Natural killer cell (primary cell): ENCODE data around the gene ADORA2A. TPM values are rescaled to one million over a fixed set of nuclear protein-coding genes. Genes with fewer than 3 reads are reported as not detected.

Experiments
- ATAC-seq, 3 donors: fragments of 150-1000 bp in 2 of 3; fragments of 200-7000 bp in 1 of 3; cut with Tn5 transposase; 1 replicate in 1 of 3; 2 replicates in 2 of 3; pipeline ENCODE4 v1.10.0; 2021; ENCODE audit warnings: mild to moderate bottlenecking in 2 of 3, moderate library complexity in 2 of 3
- DNase-seq, 2 donors: peaks; one replicate each; pipeline versions ENCODE4 v3.0.0 to v3.0.0-alpha.2; 2013 to 2021; ENCODE audit warnings: mixed read lengths in 1 of 2
- H3K27ac ChIP-seq: one replicate; pipeline ENCODE4 v1.5.1; 2013; ENCODE audit warnings: mild to moderate bottlenecking, low read length
- H3K27me3 ChIP-seq: one replicate; pipeline ENCODE4 v1.6.1; 2013; ENCODE audit warnings: low read length; ENCODE audit not compliant: control insufficient read depth, insufficient read depth
- H3K36me3 ChIP-seq: one replicate; pipeline ENCODE4 v1.6.1; 2013; ENCODE audit warnings: low read length; ENCODE audit not compliant: control insufficient read depth, insufficient read depth
- H3K4me1 ChIP-seq: one replicate; pipeline ENCODE4 v1.6.1; 2013; ENCODE audit warnings: low read length; ENCODE audit not compliant: control insufficient read depth, insufficient read depth
- H3K4me3 ChIP-seq: one replicate; pipeline ENCODE4 v1.5.1; 2013; ENCODE audit warnings: low read length
- H3K9me3 ChIP-seq: one replicate; pipeline ENCODE4 v1.6.1; 2013; ENCODE audit warnings: low read length; ENCODE audit not compliant: control insufficient read depth, insufficient read depth
- H3K27ac Mint-ChIP-seq, 2 donors: one replicate each; pipeline ENCODE4 v1.8.0; 2022; ENCODE audit warnings: mild to moderate bottlenecking in 2 of 2, mixed read lengths in 2 of 2, moderate library complexity in 1 of 2
- H3K27me3 Mint-ChIP-seq, 2 donors: one replicate each; pipeline ENCODE4 v1.8.0; 2022; ENCODE audit warnings: low read depth in 2 of 2, mixed read lengths in 2 of 2
- H3K36me3 Mint-ChIP-seq: one replicate; pipeline ENCODE4 v1.8.0; 2022; ENCODE audit warnings: mixed read lengths
- H3K4me1 Mint-ChIP-seq, 2 donors: one replicate each; pipeline ENCODE4 v1.8.0; 2022; ENCODE audit warnings: mixed read lengths in 2 of 2
- H3K4me3 Mint-ChIP-seq: one replicate; pipeline ENCODE4 v1.8.0; 2022; ENCODE audit warnings: mild to moderate bottlenecking, moderate library complexity, mixed read lengths
- H3K9me3 Mint-ChIP-seq, 2 donors: one replicate each; pipeline ENCODE4 v1.8.0; 2022; ENCODE audit warnings: mixed read lengths in 2 of 2
- WGBS: methylation state at CpG from one replicate; pipeline ENCODE4 v1.1.7; 2013; ENCODE audit warnings: missing lambda C conversion rate; ENCODE audit not compliant: insufficient coverage; 5-methylcytosine and 5-hydroxymethylcytosine counted together
- intact Hi-C: fragments of 100-400 bp; cut with micrococcal nuclease; formaldehyde crosslinking; loops from one replicate; pipeline ENCODE4 v1.14.2; 2022
- total RNA-seq, 4 donors: library from RNA; stranded (reverse); fragments of 120-200 nt in 1 of 4; gene quantifications; one replicate each; pipeline versions ENCODE4 v1.2.3 to v1.2.4, GENCODE V29; 2013 to 2022
- TF ChIP-seq, protein P1 (sequence below): fragments of 200-600 bp; IDR thresholded peaks from one replicate; pipeline ENCODE4 v1.8.0; 2022; ENCODE audit warnings: antibody characterized with exemption

ADORA2A gene
- total RNA-seq, 3 donors from 2014 or later (not counting 1 experiment from before 2014, with no cell fraction given) = 11.0 to 15.0 (median 11.7) TPM

DNA sequence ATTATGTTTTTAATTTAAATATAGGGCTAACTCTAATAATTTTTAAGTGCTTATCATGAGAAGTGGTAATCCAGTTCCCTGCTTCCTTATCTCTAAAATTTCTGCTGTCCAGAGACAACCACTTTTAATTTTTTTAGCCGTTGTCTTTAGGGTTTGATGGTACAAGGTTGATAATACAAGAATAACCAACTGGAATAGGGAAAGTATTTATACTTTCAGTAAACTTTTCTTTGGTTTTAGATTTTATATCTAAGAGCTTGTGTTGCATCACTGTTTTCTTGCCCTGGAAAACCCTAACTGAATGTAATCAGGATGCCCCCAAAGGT, 46.5 kb upstream of the ADORA2A start:
- DNase-seq (no peak), ATAC-seq (no peak)
- Histone ChIP-seq H3K9me3 (no peaks in the 10 kb centered on the region), H3K4me1 (peaks cover 3% of the 10 kb centered on the region), H3K4me3 (no peak overlapping the region), H3K27ac (no peak overlapping the region), H3K36me3 (peaks cover 13% of the 10 kb centered on the region), H3K27me3 (no peaks in the 10 kb centered on the region)
- H3K9me3 Mint-ChIP-seq = no peaks in the 10 kb centered on the region
- H3K4me1 Mint-ChIP-seq = peaks cover 0 to 5% of the 10 kb centered on the region in 2 donors
- TF ChIP-seq, protein P1, sequence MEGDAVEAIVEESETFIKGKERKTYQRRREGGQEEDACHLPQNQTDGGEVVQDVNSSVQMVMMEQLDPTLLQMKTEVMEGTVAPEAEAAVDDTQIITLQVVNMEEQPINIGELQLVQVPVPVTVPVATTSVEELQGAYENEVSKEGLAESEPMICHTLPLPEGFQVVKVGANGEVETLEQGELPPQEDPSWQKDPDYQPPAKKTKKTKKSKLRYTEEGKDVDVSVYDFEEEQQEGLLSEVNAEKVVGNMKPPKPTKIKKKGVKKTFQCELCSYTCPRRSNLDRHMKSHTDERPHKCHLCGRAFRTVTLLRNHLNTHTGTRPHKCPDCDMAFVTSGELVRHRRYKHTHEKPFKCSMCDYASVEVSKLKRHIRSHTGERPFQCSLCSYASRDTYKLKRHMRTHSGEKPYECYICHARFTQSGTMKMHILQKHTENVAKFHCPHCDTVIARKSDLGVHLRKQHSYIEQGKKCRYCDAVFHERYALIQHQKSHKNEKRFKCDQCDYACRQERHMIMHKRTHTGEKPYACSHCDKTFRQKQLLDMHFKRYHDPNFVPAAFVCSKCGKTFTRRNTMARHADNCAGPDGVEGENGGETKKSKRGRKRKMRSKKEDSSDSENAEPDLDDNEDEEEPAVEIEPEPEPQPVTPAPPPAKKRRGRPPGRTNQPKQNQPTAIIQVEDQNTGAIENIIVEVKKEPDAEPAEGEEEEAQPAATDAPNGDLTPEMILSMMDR = no peak
- no CpG with 5 or more reads among the region's 1 CpG for WGBS
- H3K4me3 Mint-ChIP-seq = no peak overlapping the region
- H3K27ac Mint-ChIP-seq = no peak overlapping the region
- no peaks in the 10 kb centered on the region for H3K27me3 Mint-ChIP-seq
- intact Hi-C loops = no loop called here
- no peaks in the 10 kb centered on the region for H3K36me3 Mint-ChIP-seq

DNA sequence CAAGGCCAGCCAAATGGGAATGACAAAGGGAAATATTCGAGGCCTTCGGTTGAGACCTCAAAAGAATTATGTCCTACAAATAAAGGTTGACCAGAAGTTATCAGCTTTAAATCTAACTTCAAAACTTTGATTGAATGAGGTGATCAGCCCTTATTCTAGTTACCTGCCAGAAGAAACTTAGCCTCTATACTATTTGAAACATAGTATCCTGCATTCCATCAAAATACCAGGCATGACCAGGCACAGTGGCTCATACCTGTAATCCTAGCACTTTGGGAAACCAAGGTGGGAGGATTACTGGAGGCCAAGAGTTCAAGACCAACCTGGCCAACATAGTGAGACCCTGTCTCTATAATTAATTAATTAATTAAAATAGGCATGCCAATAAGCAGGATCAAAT, 44.3 kb upstream of the ADORA2A start:
- DNase-seq (no peak), ATAC-seq (no peak)
- no peaks in the 10 kb centered on the region for H3K27me3 Mint-ChIP-seq
- Histone ChIP-seq H3K9me3 (no peaks in the 10 kb centered on the region), H3K4me1 (peaks cover 3% of the 10 kb centered on the region), H3K27ac (no peak overlapping the region), H3K27me3 (no peaks in the 10 kb centered on the region), H3K36me3 (peaks cover 8% of the 10 kb centered on the region), H3K4me3 (no peak overlapping the region)
- peaks cover 0 to 5% of the 10 kb centered on the region in 2 donors for H3K4me1 Mint-ChIP-seq
- no peaks in the 10 kb centered on the region for H3K36me3 Mint-ChIP-seq
- no peak overlapping the region for H3K27ac Mint-ChIP-seq
- intact Hi-C loops = no loop called here
- WGBS = 70% methylated on average over 2 of the region's 2 CpGs
- TF ChIP-seq, protein P1 = no peak
- H3K9me3 Mint-ChIP-seq = no peaks in the 10 kb centered on the region
- no peak overlapping the region for H3K4me3 Mint-ChIP-seq

DNA sequence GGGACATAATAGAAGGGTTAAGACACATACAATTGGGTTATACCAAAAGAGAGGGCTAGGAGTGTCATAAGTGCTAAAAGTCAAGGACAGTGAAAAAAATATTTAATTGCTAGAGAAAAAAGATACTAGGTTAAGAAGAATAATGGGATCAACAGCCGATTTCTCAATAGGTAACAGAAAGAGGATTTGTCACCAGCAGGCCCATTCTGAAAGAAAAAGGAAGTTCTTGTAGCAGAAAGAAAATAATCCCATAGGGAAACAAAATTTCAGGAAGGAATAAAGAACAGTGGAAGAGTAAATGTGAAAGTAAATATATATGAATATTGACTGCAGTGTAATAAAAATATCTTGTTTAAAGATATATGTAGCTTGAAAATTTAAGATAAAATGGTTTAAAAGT, 43.3 kb upstream of the ADORA2A start:
- TF ChIP-seq, protein P1 = no peak
- Histone ChIP-seq H3K27me3 (no peaks in the 10 kb centered on the region), H3K9me3 (no peaks in the 10 kb centered on the region), H3K4me1 (peaks cover 1% of the 10 kb centered on the region), H3K27ac (no peak overlapping the region), H3K36me3 (peaks cover 5% of the 10 kb centered on the region), H3K4me3 (no peak overlapping the region)
- no peaks in the 10 kb centered on the region for H3K27me3 Mint-ChIP-seq
- no peak overlapping the region for H3K4me3 Mint-ChIP-seq
- no peak for DNase-seq
- H3K27ac Mint-ChIP-seq = no peak overlapping the region
- no peaks in the 10 kb centered on the region for H3K9me3 Mint-ChIP-seq
- H3K4me1 Mint-ChIP-seq = no peaks in the 10 kb centered on the region
- H3K36me3 Mint-ChIP-seq = no peaks in the 10 kb centered on the region
- WGBS = 100% methylated on average over 1 of the region's 1 CpG
- ATAC-seq = no peak
- intact Hi-C loops = no loop called here

DNA sequence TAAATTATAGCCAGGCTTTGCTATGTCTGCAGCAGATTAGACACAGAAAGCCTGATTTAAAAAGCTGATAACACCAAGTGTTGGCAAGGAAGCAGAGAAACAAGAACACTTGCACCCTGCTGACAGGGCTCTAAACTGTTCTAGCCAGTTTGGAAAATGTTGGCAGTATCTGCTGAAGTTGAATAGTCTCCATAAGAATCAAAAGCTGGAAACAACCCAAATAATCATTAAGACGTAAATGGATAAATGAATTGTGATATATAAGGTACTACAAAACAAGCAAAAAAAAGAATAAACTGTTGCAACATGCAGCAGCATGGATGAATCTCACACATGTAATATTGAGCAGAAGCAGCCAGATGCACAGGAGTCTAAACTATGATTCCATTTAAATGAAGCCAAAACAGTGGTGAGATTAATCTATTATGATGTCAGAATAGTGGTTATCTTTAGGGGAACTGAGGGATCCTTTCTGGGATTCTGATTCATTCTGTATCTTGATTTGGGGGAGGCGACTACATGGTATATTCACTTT, 40.4 kb upstream of the ADORA2A start:
- intact Hi-C loops = no loop called here
- no peak for DNase-seq
- Histone ChIP-seq H3K9me3 (no peaks in the 10 kb centered on the region), H3K4me1 (no peaks in the 10 kb centered on the region), H3K4me3 (no peak overlapping the region), H3K27me3 (no peaks in the 10 kb centered on the region), H3K36me3 (no peaks in the 10 kb centered on the region), H3K27ac (no peak overlapping the region)
- Mint-ChIP-seq H3K4me1 (peaks cover 4 to 7% of the 10 kb centered on the region in 2 donors), H3K36me3 (no peaks in the 10 kb centered on the region), H3K27ac (no peak overlapping the region), H3K4me3 (no peak overlapping the region), H3K9me3 (no peaks in the 10 kb centered on the region), H3K27me3 (no peaks in the 10 kb centered on the region)
- TF ChIP-seq, protein P1 = no peak
- ATAC-seq = no peak
- WGBS = 100% methylated on average over 1 of the region's 2 CpGs
